ENCODE measurements around the gene RALY. TPM values are rescaled to one million over a fixed set of nuclear protein-coding genes. Genes with fewer than 3 reads are reported as not detected.

RALY gene
- total RNA-seq, 2 donors from 2014 or later: 136 to 182 TPM

DNA sequence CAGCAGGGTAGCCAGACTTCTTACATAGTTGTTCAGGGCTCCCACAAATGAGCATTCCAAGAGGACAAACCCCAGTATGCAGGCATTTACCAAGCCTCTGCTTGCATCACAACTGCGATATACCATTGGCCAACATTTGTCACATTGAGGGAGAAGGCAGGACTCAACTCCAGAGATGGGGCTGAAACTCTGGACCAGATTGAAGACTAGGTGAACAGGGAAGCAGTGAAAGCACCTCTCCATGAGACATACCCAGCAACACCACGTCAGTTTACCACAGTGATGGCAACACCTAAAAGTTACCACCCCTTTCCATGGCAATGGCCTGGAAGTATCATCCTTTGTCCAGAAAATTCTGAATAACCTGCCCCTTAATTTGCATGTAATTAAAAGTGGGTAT lies 7.9 kb upstream of the RALY start:
- Mint-ChIP-seq H3K27ac (no peak overlapping the region), H3K36me3 (ENCODE audit: low read depth) (no peaks in the 10 kb centered on the region), H3K27me3 (ENCODE audit: insufficient read depth) (no peaks in the 10 kb centered on the region), H3K4me1 (no peaks in the 10 kb centered on the region), H3K9me3 (no peaks in the 10 kb centered on the region), H3K4me3 (no peak overlapping the region)
- DNase-seq: no peak
- no peaks in the 10 kb centered on the region for H3K4me1 ChIP-seq (ENCODE audit: control insufficient read depth, insufficient read depth, low read length)
- no peak for TF ChIP-seq CTCF (conservative IDR thresholded peaks at IDR 0.05)
- WGBS, 2 experiments (ENCODE audit: insufficient coverage in 1 of 2, insufficient read length in 1 of 2): 44 to 100% methylated on average over 1 to 2 of the region's 2 CpGs
- no peak overlapping the region for H3K9ac ChIP-seq (ENCODE audit: extremely low read depth, low read length, poor library complexity, severe bottlenecking)
- H3K36me3 ChIP-seq (ENCODE audit: control insufficient read depth, insufficient read depth, low read length): no peaks in the 10 kb centered on the region
- no peaks in the 10 kb centered on the region for H3K27me3 ChIP-seq (ENCODE audit: control insufficient read depth, insufficient read depth, low read length, poor library complexity, severe bottlenecking)
- H3K27ac ChIP-seq (ENCODE audit: low read depth, low read length): no peak overlapping the region
- H3K4me3 ChIP-seq (ENCODE audit: low read length): no peak overlapping the region
- H3K9me3 ChIP-seq (ENCODE audit: control insufficient read depth, low read length): no peaks in the 10 kb centered on the region

DNA sequence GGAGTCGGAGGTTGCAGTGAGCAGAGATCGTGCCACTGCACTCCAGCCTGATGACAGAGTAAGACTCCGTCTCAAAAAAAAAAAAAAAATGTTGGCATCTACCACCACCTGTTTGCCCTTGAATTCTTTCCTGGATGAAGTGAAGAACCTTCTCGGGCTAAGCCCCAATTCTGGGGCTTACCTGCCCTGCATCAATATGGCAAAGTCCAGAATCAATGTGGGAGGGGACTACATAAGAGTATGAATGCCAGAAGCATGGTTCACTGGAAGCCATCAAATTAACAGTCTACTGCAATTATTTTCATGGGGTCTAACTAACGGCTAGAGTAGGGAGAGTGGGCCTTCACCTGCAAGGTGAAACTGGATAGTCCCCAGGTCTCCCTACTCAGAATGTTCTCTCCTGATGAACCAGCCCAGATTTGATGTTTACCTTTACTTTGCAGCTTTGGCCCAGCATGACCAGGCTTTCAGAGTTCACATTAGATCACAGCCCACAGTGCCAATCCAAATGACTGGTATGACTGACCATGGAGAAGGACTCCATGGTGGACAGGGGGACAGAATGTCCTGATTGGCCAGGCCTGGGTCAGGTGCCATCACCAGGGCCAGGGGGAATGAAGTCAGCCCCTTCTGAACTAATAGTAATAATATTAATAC lies 7.0 kb upstream of the RALY start:
- Histone ChIP-seq H3K27ac (ENCODE audit: low read depth, low read length) (no peak overlapping the region), H3K36me3 (ENCODE audit: control insufficient read depth, insufficient read depth, low read length) (no peaks in the 10 kb centered on the region), H3K9me3 (ENCODE audit: control insufficient read depth, low read length) (no peaks in the 10 kb centered on the region), H3K9ac (ENCODE audit: extremely low read depth, low read length, poor library complexity, severe bottlenecking) (no peak overlapping the region), H3K4me3 (ENCODE audit: low read length) (no peak overlapping the region), H3K4me1 (ENCODE audit: control insufficient read depth, insufficient read depth, low read length) (no peaks in the 10 kb centered on the region), H3K27me3 (ENCODE audit: control insufficient read depth, insufficient read depth, low read length, poor library complexity, severe bottlenecking) (no peaks in the 10 kb centered on the region)
- Mint-ChIP-seq H3K27me3 (ENCODE audit: insufficient read depth) (no peaks in the 10 kb centered on the region), H3K27ac (no peak overlapping the region), H3K36me3 (ENCODE audit: low read depth) (peaks cover 3% of the 10 kb centered on the region), H3K4me1 (peaks cover 2% of the 10 kb centered on the region), H3K4me3 (no peak overlapping the region), H3K9me3 (no peaks in the 10 kb centered on the region)
- TF ChIP-seq CTCF (conservative IDR thresholded peaks at IDR 0.05): no peak
- WGBS, 2 experiments (ENCODE audit: insufficient coverage in 1 of 2, insufficient read length in 1 of 2): 88 to 91% methylated on average over 5 of the region's 5 CpGs
- DNase-seq: no peak

DNA sequence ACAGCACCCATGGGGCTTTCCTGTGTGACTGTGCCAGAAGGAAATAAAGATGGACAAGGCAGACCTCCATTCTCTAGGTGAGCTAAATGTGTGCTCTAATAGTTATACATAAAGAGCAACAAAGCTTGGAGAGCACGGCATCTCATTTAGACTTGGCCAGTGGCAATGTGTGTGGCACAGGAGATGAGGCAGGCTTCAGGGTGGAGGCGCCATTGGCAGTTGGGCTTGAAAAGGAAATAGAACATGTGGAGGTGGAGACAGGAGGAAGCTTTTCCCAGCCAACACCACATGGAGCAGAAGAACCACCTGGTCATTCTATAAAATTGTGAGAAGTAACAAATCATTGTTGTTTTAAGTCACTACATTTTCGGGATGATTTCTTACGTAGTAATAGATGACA lies 3.6 kb upstream of the RALY start:
- Histone ChIP-seq H3K27ac (ENCODE audit: low read depth, low read length) (no peak overlapping the region), H3K27me3 (ENCODE audit: control insufficient read depth, insufficient read depth, low read length, poor library complexity, severe bottlenecking) (no peaks in the 10 kb centered on the region), H3K4me1 (ENCODE audit: control insufficient read depth, insufficient read depth, low read length) (no peaks in the 10 kb centered on the region), H3K36me3 (ENCODE audit: control insufficient read depth, insufficient read depth, low read length) (no peaks in the 10 kb centered on the region), H3K9me3 (ENCODE audit: control insufficient read depth, low read length) (no peaks in the 10 kb centered on the region), H3K9ac (ENCODE audit: extremely low read depth, low read length, poor library complexity, severe bottlenecking) (no peak overlapping the region), H3K4me3 (ENCODE audit: low read length) (no peak overlapping the region)
- no peak overlapping the region for H3K27ac Mint-ChIP-seq
- WGBS, 2 experiments (ENCODE audit: insufficient coverage in 1 of 2, insufficient read length in 1 of 2): 88 to 94% methylated on average over 3 to 4 of the region's 4 CpGs
- peaks cover 3% of the 10 kb centered on the region for H3K36me3 Mint-ChIP-seq (ENCODE audit: low read depth)
- H3K27me3 Mint-ChIP-seq (ENCODE audit: insufficient read depth): no peaks in the 10 kb centered on the region
- no peak overlapping the region for H3K4me3 Mint-ChIP-seq
- no peaks in the 10 kb centered on the region for H3K9me3 Mint-ChIP-seq
- no peak for DNase-seq
- TF ChIP-seq CTCF (conservative IDR thresholded peaks at IDR 0.05): no peak
- peaks cover 7% of the 10 kb centered on the region for H3K4me1 Mint-ChIP-seq

Measured in endodermal cell (in vitro differentiated cells).